B cell (primary cell): ENCODE results near the gene ICAM4. TPM values are rescaled to one million over a fixed set of nuclear protein-coding genes. Genes with fewer than 3 reads are reported as not detected.

Source experiments
- ATAC-seq: fragments of 200-7000 bp; cut with Tn5 transposase; one replicate; pipeline ENCODE4 v1.10.0; 2021; ENCODE audit warnings: low read depth, mild to moderate bottlenecking, moderate number of reproducible peaks, moderate library complexity
- CTCF ChIA-PET: fragments of 350-600 bp; sonication (Branson Sonifier 250); formaldehyde crosslinking; loops from one replicate; lab custom pipeline; 2021; ENCODE audit warnings: antibody characterized with exemption, inconsistent platforms; lab: Charles Lee
- POLR2A ChIA-PET: fragments of 350-600 bp; sonication (Branson Sonifier 250); formaldehyde crosslinking; loops from one replicate; lab custom pipeline; 2021; ENCODE audit warnings: antibody characterized with exemption; lab: Charles Lee
- DNase-seq: peaks from one replicate; pipeline ENCODE4 v3.0.0; 2013
- H2AFZ ChIP-seq: 2 replicates; pipeline ENCODE4 v1.6.1; 2012; ENCODE audit warnings: mild to moderate bottlenecking, low read depth, low read length; ENCODE audit not compliant: insufficient read depth, poor library complexity, severe bottlenecking
- H3K27ac ChIP-seq, 2 donors: 1 replicate in 1 of 2; 2 replicates in 1 of 2; pipeline ENCODE4 v1.5.1; 2012 to 2013; ENCODE audit warnings: low read length in 2 of 2, mild to moderate bottlenecking in 2 of 2, moderate library complexity in 1 of 2
- H3K27me3 ChIP-seq, 4 experiments: fragments of 200-600 bp in 1 of 4; sonication (generic) in 1 of 4; replicated peaks in 1 of 4; 1 replicate in 2 of 4; 2 replicates in 2 of 4; pipeline versions ENCODE4 v1.6.1 to v1.7.0; 2013 to 2016; ENCODE audit warnings: low read length in 3 of 4, mild to moderate bottlenecking in 2 of 4, mixed read lengths in 1 of 4, moderate library complexity in 1 of 4; ENCODE audit not compliant: insufficient read depth in 4 of 4, control insufficient read depth in 3 of 4; ENCODE audit errors: control extremely low read depth in 1 of 4
- H3K36me3 ChIP-seq, 2 experiments: replicated peaks in 1 of 2; 1 replicate in 1 of 2; 2 replicates in 1 of 2; pipeline versions ENCODE4 v1.6.1 to v1.7.1; 2013; ENCODE audit warnings: low read length in 1 of 2; ENCODE audit not compliant: insufficient read depth in 2 of 2, control insufficient read depth in 1 of 2; ENCODE audit errors: control extremely low read depth in 1 of 2, extremely low read depth in 1 of 2
- H3K4me1 ChIP-seq, 2 donors: fragments of 200-600 bp in 1 of 2; sonication (generic) in 1 of 2; 1 replicate in 1 of 2; 2 replicates in 1 of 2; pipeline versions ENCODE4 v1.5.1 to v1.6.1; 2013 to 2017; ENCODE audit warnings: low read length in 2 of 2; ENCODE audit not compliant: control insufficient read depth in 2 of 2, insufficient read depth in 2 of 2
- H3K4me2 ChIP-seq: replicated peaks from 2 replicates; pipeline ENCODE3; 2012; ENCODE audit warnings: mild to moderate bottlenecking, low read depth, low read length; ENCODE audit not compliant: poor library complexity, severe bottlenecking
- H3K4me3 ChIP-seq, 5 experiments: fragments of 200-600 bp in 1 of 5; sonication (generic) in 1 of 5; 1 replicate in 3 of 5; 2 replicates in 2 of 5; pipeline versions ENCODE4 v1.5.1 to v1.7.0; 2011 to 2016; ENCODE audit warnings: low read length in 4 of 5, mild to moderate bottlenecking in 4 of 5, low read depth in 2 of 5, control low read depth in 1 of 5, moderate library complexity in 1 of 5; ENCODE audit not compliant: insufficient read depth in 1 of 5; ENCODE audit errors: control extremely low read depth in 1 of 5, extremely low read depth in 1 of 5
- H3K79me2 ChIP-seq: fragments of 200-600 bp; sonication (generic); one replicate; pipeline ENCODE4 v1.6.0; 2016; ENCODE audit warnings: low read length; ENCODE audit not compliant: control insufficient read depth, insufficient read depth
- H3K9ac ChIP-seq: fragments of 200-600 bp; sonication (generic); 2 replicates; pipeline ENCODE4 v1.6.1; 2017; ENCODE audit warnings: mild to moderate bottlenecking, low read length, moderate library complexity
- H3K9me3 ChIP-seq, 3 donors: one replicate each; pipeline versions ENCODE4 v1.6.1 to v1.7.1; 2013; ENCODE audit warnings: low read length in 2 of 3; ENCODE audit not compliant: control insufficient read depth in 2 of 3, insufficient read depth in 1 of 3; ENCODE audit errors: control extremely low read depth in 1 of 3
- H4K20me1 ChIP-seq: 2 replicates; pipeline ENCODE4 v1.6.0; 2012; ENCODE audit warnings: mild to moderate bottlenecking, low read length; ENCODE audit not compliant: insufficient read depth, control insufficient read depth, poor library complexity, severe bottlenecking
- H3K27ac Mint-ChIP-seq: one replicate; pipeline ENCODE4 v1.8.0; 2021; ENCODE audit warnings: mixed read lengths
- H3K27me3 Mint-ChIP-seq: one replicate; pipeline ENCODE4 v1.8.0; 2021; ENCODE audit warnings: mixed read lengths
- H3K4me1 Mint-ChIP-seq: one replicate; pipeline ENCODE4 v1.8.0; 2021; ENCODE audit warnings: mixed read lengths
- H3K4me3 Mint-ChIP-seq: one replicate; pipeline ENCODE4 v1.8.0; 2021; ENCODE audit warnings: mixed read lengths
- H3K9me3 Mint-ChIP-seq: one replicate; pipeline ENCODE4 v1.8.0; 2022; ENCODE audit warnings: mixed read lengths; ENCODE audit not compliant: insufficient read depth
- EZH2 ChIP-seq: IDR thresholded peaks from 2 replicates; pipeline ENCODE4 v1.6.1; 2012; ENCODE audit warnings: borderline replicate concordance, low read depth, mild to moderate bottlenecking, moderate library complexity, low read length; ENCODE audit not compliant: insufficient read depth, poor library complexity, severe bottlenecking
- WGBS: methylation state at CpG from one replicate; pipeline ENCODE4 v1.1.5; 2013; ENCODE audit warnings: missing lambda C conversion rate; ENCODE audit not compliant: insufficient coverage; 5-methylcytosine and 5-hydroxymethylcytosine counted together
- intact Hi-C: fragments of 100-400 bp; cut with micrococcal nuclease; formaldehyde crosslinking; loops from one replicate; pipeline ENCODE4 v1.10.0; 2022
- polyA plus RNA-seq: library from polyadenylated mRNA; depleted of rRNA; stranded (reverse); fragments of >200 nt; gene quantifications from 2 replicates; pipeline ENCODE4 v1.2.3, GENCODE V29; 2012
- total RNA-seq, 2 donors: library from RNA; stranded (reverse); fragments of 120-200 nt in 1 of 2; gene quantifications; 1 replicate in 1 of 2; 2 replicates in 1 of 2; pipeline versions ENCODE4 v1.2.3 to v1.2.4, GENCODE V29; 2013 to 2022
- TF ChIP-seq, protein P1 (sequence below): fragments of 200-600 bp; IDR thresholded peaks from one replicate; pipeline ENCODE4 v1.8.0; 2022; ENCODE audit warnings: antibody characterized with exemption, mild to moderate bottlenecking

The ICAM4 gene
- total and polyA plus RNA-seq, 2 donors (not counting 1 experiment from before 2014, with no cell fraction given), result 0.44 to 0.78 TPM

GRCh38 chr19:10321874-10322835, 35.4 kb downstream of the ICAM4 start:
- no peaks in the 10 kb centered on the region for H3K9me3 Mint-ChIP-seq
- no peak overlapping the region for H3K4me3 ChIP-seq
- no peak for TF ChIP-seq EZH2
- TF ChIP-seq, protein P1, sequence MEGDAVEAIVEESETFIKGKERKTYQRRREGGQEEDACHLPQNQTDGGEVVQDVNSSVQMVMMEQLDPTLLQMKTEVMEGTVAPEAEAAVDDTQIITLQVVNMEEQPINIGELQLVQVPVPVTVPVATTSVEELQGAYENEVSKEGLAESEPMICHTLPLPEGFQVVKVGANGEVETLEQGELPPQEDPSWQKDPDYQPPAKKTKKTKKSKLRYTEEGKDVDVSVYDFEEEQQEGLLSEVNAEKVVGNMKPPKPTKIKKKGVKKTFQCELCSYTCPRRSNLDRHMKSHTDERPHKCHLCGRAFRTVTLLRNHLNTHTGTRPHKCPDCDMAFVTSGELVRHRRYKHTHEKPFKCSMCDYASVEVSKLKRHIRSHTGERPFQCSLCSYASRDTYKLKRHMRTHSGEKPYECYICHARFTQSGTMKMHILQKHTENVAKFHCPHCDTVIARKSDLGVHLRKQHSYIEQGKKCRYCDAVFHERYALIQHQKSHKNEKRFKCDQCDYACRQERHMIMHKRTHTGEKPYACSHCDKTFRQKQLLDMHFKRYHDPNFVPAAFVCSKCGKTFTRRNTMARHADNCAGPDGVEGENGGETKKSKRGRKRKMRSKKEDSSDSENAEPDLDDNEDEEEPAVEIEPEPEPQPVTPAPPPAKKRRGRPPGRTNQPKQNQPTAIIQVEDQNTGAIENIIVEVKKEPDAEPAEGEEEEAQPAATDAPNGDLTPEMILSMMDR, result no peak
- H3K27me3 ChIP-seq, result no peaks in the 10 kb centered on the region
- no peak overlapping the region for H3K27ac Mint-ChIP-seq
- no peaks in the 10 kb centered on the region for H3K4me1 Mint-ChIP-seq
- 98% methylated on average over 13 of the region's 19 CpGs for WGBS
- no peak overlapping the region for H3K9ac ChIP-seq
- H3K27ac ChIP-seq, result no peak overlapping the region
- POLR2A ChIA-PET, result interaction anchor here (0.6 kb wide), 1 partner anchor 11 kb away, joined by 4 read pairs; no protein-coding TSS in a partner anchor
- CTCF ChIA-PET, result no interaction called here
- no peak for ATAC-seq
- H3K4me1 ChIP-seq, result peaks cover 0 to 6% of the 10 kb centered on the region in 2 donors
- no peak overlapping the region for H3K4me3 Mint-ChIP-seq
- H2AFZ ChIP-seq, result no peak overlapping the region
- peaks cover 10% of the 10 kb centered on the region for H3K79me2 ChIP-seq
- no peak for DNase-seq
- H3K9me3 ChIP-seq, result no peaks in the 10 kb centered on the region
- intact Hi-C loops, result no loop called here
- peaks cover 40% of the 10 kb centered on the region for H4K20me1 ChIP-seq
- H3K4me2 ChIP-seq, result no peak overlapping the region
- H3K36me3 ChIP-seq, result peaks cover 0 to 70% of the 10 kb centered on the region in 2 experiments
- no peaks in the 10 kb centered on the region for H3K27me3 Mint-ChIP-seq

GRCh38 chr19:10325732-10326131, 39.0 kb downstream of the ICAM4 start:
- intact Hi-C loops, result no loop called here
- TF ChIP-seq, protein P1, result no peak
- TF ChIP-seq EZH2, result no peak
- H3K4me2 ChIP-seq, result no peak overlapping the region
- no peak for DNase-seq
- H3K9me3 ChIP-seq, result no peaks in the 10 kb centered on the region
- POLR2A ChIA-PET, result interaction anchor here (0.6 kb wide), 1 partner anchor 428 kb away, joined by 5 read pairs; no protein-coding TSS in a partner anchor
- peaks cover 75% of the 10 kb centered on the region for H4K20me1 ChIP-seq
- WGBS, result 100% methylated on average over 8 of the region's 8 CpGs
- Mint-ChIP-seq H3K9me3 (no peaks in the 10 kb centered on the region), H3K4me1 (peaks cover 1% of the 10 kb centered on the region), H3K4me3 (no peak overlapping the region), H3K27ac (no peak overlapping the region), H3K27me3 (no peaks in the 10 kb centered on the region)
- no peak overlapping the region for H3K27ac ChIP-seq
- no peak overlapping the region for H2AFZ ChIP-seq
- CTCF ChIA-PET, result interaction anchor here (0.9 to 1.3 kb wide), 2 partner anchors 63 to 67 kb away, joined by 3 to 5 read pairs; no protein-coding TSS in a partner anchor
- H3K27me3 ChIP-seq, result no peaks in the 10 kb centered on the region
- H3K4me1 ChIP-seq, result peaks cover 0 to 6% of the 10 kb centered on the region in 2 donors
- peaks cover 45% of the 10 kb centered on the region for H3K79me2 ChIP-seq
- peaks cover 0 to 88% of the 10 kb centered on the region in 2 experiments for H3K36me3 ChIP-seq
- no peak overlapping the region for H3K4me3 ChIP-seq
- no peak overlapping the region for H3K9ac ChIP-seq
- no peak for ATAC-seq
